Measurements from ENCODE around the gene BICC1. TPM values are rescaled to one million over a fixed set of nuclear protein-coding genes. Genes with fewer than 3 reads are reported as not detected.

The BICC1 gene
- total and polyA plus RNA-seq, 2 donors (not counting 3 experiments of a cell fraction or from before 2014, with no cell fraction given), result 0.06 to 0.29 TPM

DNA sequence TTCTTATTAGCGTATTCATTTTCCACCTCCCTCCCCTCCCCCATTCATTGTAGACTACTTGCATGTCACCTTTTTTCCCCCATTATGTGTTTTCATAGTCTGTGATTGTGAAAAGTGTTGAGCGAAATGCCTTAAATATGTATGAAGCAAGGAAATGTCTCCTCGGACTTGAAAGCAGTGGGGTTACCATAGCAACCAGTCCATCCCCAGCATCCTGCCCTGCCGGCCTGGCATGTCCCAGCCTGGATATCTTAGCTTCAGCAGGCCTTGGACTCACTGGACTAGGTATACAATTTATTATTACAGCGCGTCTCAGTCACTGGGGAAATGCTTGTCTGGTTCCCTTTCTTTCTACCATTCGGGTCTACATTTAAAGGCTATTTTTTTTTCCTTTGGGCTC lies 283.6 kb downstream of the BICC1 start:
- no peaks in the 10 kb centered on the region for H3K9me1 ChIP-seq (replicated peaks; ENCODE audit: control insufficient read depth, extremely low read depth, insufficient read depth, low read length)
- no peaks in the 10 kb centered on the region for H3K9me3 ChIP-seq (replicated peaks; ENCODE audit: control insufficient read depth, insufficient read depth, low read length)
- H3K9ac ChIP-seq (replicated peaks; ENCODE audit: extremely low read depth, insufficient read depth, low read length), result no peak overlapping the region
- H3K27ac ChIP-seq (ENCODE audit: insufficient read depth, low read depth, low read length), result no peak overlapping the region
- no peaks in the 10 kb centered on the region for H3K36me3 ChIP-seq (ENCODE audit: control insufficient read depth in 2 of 2, extremely low read depth in 1 of 2, insufficient read depth in 2 of 2, low read length in 2 of 2)
- ChIA-PET CTCF (interaction anchor here (0.6 kb wide), 1 partner anchor 50 kb away, joined by 3 read pairs; no protein-coding TSS in a partner anchor), POLR2A (no interaction called here)
- H2AFZ ChIP-seq (ENCODE audit: low read depth, low read length), result no peak overlapping the region
- TF ChIP-seq JUN (IDR thresholded peaks at IDR 0.05; ENCODE audit: borderline replicate concordance, insufficient read depth, insufficient read length, low read depth), result no peak
- no peak for TF ChIP-seq MYC (IDR thresholded peaks at IDR 0.05; ENCODE audit: low read depth, low read length)
- TF ChIP-seq GATA2 (IDR thresholded peaks at IDR 0.05; ENCODE audit: insufficient read depth, insufficient read length, low read depth, low read length), result no peak
- TF ChIP-seq FOS (IDR thresholded peaks at IDR 0.05; ENCODE audit: borderline replicate concordance, insufficient read depth, low read length), result no peak
- no peak for TF ChIP-seq EZH2 (IDR thresholded peaks at IDR 0.05; ENCODE audit: borderline replicate concordance, low read depth, low read length, severe bottlenecking)
- TF ChIP-seq, protein P1, sequence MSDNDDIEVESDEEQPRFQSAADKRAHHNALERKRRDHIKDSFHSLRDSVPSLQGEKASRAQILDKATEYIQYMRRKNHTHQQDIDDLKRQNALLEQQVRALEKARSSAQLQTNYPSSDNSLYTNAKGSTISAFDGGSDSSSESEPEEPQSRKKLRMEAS (IDR thresholded peaks at IDR 0.05; ENCODE audit: insufficient read depth, insufficient read length), result no peak
- no peak for TF ChIP-seq POLR2A (IDR thresholded peaks at IDR 0.05; ENCODE audit: low read depth, low read length)
- no peaks in the 10 kb centered on the region for H3K79me2 ChIP-seq (ENCODE audit: control insufficient read depth, insufficient read depth, low read length)
- peaks cover 4% of the 10 kb centered on the region for H3K4me1 ChIP-seq (ENCODE audit: control insufficient read depth, extremely low read depth, insufficient read depth, low read length)
- dilution Hi-C loops (cut with MboI; ENCODE audit: extremely low pct_ligation_motif_present, low sequenced_read_pairs), result no loop called here
- H3K4me3 ChIP-seq (replicated peaks in 1 of 3; ENCODE audit: insufficient read depth in 1 of 3, low read depth in 1 of 3, low read length in 3 of 3), result no peak overlapping the region
- intact Hi-C loops (cut with micrococcal nuclease), result no loop called here
- DNase-seq (ENCODE audit: low read depth, low spot score) (no peak), FAIRE-seq (no peak)
- H4K20me1 ChIP-seq (replicated peaks; ENCODE audit: control insufficient read depth, extremely low read depth, insufficient read depth, low read length), result no peaks in the 10 kb centered on the region
- H3K27me3 ChIP-seq (ENCODE audit: control insufficient read depth in 2 of 2, insufficient read depth in 2 of 2, low read length in 2 of 2), result no peaks in the 10 kb centered on the region
- H3K4me2 ChIP-seq (ENCODE audit: insufficient read depth, low read length), result no peak overlapping the region
- BruUV-seq (replicated peaks), result no TSS peak

GRCh38 chr10:58796824-58797223 lies 284.2 kb downstream of the BICC1 start:
- CTCF ChIA-PET, result no interaction called here
- no peaks in the 10 kb centered on the region for H3K27me3 ChIP-seq (ENCODE audit: control insufficient read depth in 2 of 2, insufficient read depth in 2 of 2, low read length in 2 of 2)
- no peak overlapping the region for H3K9ac ChIP-seq (replicated peaks; ENCODE audit: extremely low read depth, insufficient read depth, low read length)
- intact Hi-C loops (cut with micrococcal nuclease) (no loop called here), dilution Hi-C loops (cut with MboI; ENCODE audit: extremely low pct_ligation_motif_present, low sequenced_read_pairs) (no loop called here)
- no TSS peak for BruUV-seq (replicated peaks)
- no peak overlapping the region for H3K27ac ChIP-seq (ENCODE audit: insufficient read depth, low read depth, low read length)
- no peaks in the 10 kb centered on the region for H3K36me3 ChIP-seq (ENCODE audit: control insufficient read depth in 2 of 2, extremely low read depth in 1 of 2, insufficient read depth in 2 of 2, low read length in 2 of 2)
- H2AFZ ChIP-seq (ENCODE audit: low read depth, low read length), result no peak overlapping the region
- H3K79me2 ChIP-seq (ENCODE audit: control insufficient read depth, insufficient read depth, low read length), result no peaks in the 10 kb centered on the region
- FAIRE-seq (no peak), DNase-seq (ENCODE audit: low read depth, low spot score) (no peak)
- H3K4me3 ChIP-seq (replicated peaks in 1 of 3; ENCODE audit: insufficient read depth in 1 of 3, low read depth in 1 of 3, low read length in 3 of 3), result no peak overlapping the region
- H3K9me3 ChIP-seq (replicated peaks; ENCODE audit: control insufficient read depth, insufficient read depth, low read length), result no peaks in the 10 kb centered on the region
- H3K4me2 ChIP-seq (ENCODE audit: insufficient read depth, low read length), result no peak overlapping the region
- POLR2A ChIA-PET, result no interaction called here
- H3K9me1 ChIP-seq (replicated peaks; ENCODE audit: control insufficient read depth, extremely low read depth, insufficient read depth, low read length), result no peaks in the 10 kb centered on the region
- H4K20me1 ChIP-seq (replicated peaks; ENCODE audit: control insufficient read depth, extremely low read depth, insufficient read depth, low read length), result no peaks in the 10 kb centered on the region
- TF ChIP-seq GATA2 (IDR thresholded peaks at IDR 0.05; ENCODE audit: insufficient read depth, insufficient read length, low read depth, low read length), result no peak
- TF ChIP-seq CTCF (IDR thresholded peaks at IDR 0.05; ENCODE audit: extremely low read depth in 1 of 2, insufficient read depth in 1 of 2, low read depth in 1 of 2, low read length in 2 of 2), result no peak
- no peak for TF ChIP-seq FOS (IDR thresholded peaks at IDR 0.05; ENCODE audit: borderline replicate concordance, insufficient read depth, low read length)
- TF ChIP-seq POLR2AphosphoS5 (IDR thresholded peaks at IDR 0.05; ENCODE audit: insufficient read depth, low read depth, low read length), result no peak
- no peak for TF ChIP-seq JUN (IDR thresholded peaks at IDR 0.05; ENCODE audit: borderline replicate concordance, insufficient read depth, insufficient read length, low read depth)
- no peak for TF ChIP-seq EZH2 (IDR thresholded peaks at IDR 0.05; ENCODE audit: borderline replicate concordance, low read depth, low read length, severe bottlenecking)
- no peak for TF ChIP-seq MYC (IDR thresholded peaks at IDR 0.05; ENCODE audit: low read depth, low read length)
- TF ChIP-seq, protein P1 (IDR thresholded peaks at IDR 0.05; ENCODE audit: insufficient read depth, insufficient read length), result no peak
- TF ChIP-seq POLR2A (IDR thresholded peaks at IDR 0.05; ENCODE audit: low read depth, low read length), result no peak
- peaks cover 4% of the 10 kb centered on the region for H3K4me1 ChIP-seq (ENCODE audit: control insufficient read depth, extremely low read depth, insufficient read depth, low read length)
